DMS153 treated with DMSO at 0.1 percent for 48 hours (cell line): Measurements from ENCODE around the gene MOV10L1.

Experiments used
- DNase-seq: peaks from one replicate; lab custom pipeline; 2025; ENCODE audit not compliant: unreplicated experiment; lab: John Stamatoyannopoulos, UW

Gene MOV10L1

GRCh38 chr22:50101870-50102565, 12.2 kb downstream of the MOV10L1 start:
- DNase-seq, result no peak

GRCh38 chr22:50102946-50103345, 13.1 kb downstream of the MOV10L1 start:
- DNase-seq, result peak; percentile 55

- DNase-seq, result no peak
Measured at GRCh38 chr22:50104141-50104544, 14.3 kb downstream of the MOV10L1 start.

- peak; percentile 39 for DNase-seq
Measured at GRCh38 chr22:50105208-50106100, 15.6 kb downstream of the MOV10L1 start.

DNA sequence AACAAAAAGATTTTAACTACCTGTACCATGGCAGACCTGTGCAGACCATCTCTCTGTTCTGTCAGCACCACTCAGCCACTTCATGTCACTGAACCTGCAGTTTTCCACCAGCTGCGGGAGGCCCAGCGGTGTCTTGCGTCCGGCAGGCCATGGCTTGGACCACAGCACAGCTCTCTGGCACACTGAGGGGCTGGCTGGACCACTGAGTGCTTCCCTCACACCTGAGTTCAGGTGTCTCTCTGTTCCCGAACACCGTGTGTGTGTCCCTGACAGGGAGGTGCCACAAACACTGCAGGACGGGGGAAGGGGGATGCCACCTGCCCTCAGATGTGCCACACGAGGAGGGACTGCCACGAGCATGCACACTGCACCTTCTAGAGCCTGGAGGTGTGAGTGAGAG, 17.7 kb downstream of the MOV10L1 start:
- no peak for DNase-seq

GRCh38 chr22:50111056-50111455, 21.2 kb downstream of the MOV10L1 start:
- DNase-seq, result no peak

DNA sequence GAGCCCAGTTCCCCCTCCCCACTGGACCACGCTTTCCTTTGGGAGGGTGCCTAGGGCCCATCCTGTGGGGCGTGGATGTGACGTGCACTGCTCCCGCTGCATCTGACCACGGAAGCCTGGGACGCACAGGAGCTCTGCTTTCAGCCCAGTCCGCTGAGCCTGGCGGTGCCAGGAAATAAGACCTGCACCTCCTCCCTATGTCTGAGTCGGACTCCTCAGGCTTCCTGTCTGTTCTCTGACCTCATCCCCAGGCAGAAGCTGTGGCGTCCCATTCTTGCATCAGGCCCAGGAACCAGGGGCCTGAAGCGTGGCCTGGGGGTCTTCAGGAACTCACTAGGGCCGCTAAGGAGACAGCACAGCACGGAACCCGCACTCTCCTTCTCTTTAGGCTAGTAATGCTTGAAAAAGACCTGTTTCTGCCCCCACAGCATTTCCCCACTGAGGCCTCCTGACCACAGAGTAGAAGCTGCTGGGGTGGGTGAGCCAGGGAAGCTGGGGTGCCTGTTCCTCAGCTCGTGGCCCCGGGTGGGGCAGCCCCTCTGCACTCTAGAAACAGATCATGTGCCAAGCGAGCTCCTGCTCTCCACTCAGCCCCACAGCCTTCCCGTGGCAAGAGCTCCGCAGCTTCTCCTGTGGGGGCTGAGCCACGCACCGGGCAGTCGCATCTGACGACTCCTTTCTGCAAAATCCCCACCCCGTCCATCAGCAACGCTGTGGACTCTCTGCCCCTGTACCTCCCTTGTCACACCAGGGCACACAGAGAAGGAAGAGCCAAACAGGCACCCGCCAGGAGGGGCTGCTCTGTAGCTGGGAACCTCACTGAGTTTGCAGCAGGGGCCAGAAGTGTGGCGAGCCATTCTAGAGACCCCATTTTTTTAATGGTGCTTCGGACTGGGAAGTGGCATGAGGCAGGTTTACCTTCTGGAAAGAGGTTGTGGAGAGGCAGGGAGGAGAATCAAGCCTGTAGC, 22.6 kb downstream of the MOV10L1 start:
- no peak for DNase-seq

DNA sequence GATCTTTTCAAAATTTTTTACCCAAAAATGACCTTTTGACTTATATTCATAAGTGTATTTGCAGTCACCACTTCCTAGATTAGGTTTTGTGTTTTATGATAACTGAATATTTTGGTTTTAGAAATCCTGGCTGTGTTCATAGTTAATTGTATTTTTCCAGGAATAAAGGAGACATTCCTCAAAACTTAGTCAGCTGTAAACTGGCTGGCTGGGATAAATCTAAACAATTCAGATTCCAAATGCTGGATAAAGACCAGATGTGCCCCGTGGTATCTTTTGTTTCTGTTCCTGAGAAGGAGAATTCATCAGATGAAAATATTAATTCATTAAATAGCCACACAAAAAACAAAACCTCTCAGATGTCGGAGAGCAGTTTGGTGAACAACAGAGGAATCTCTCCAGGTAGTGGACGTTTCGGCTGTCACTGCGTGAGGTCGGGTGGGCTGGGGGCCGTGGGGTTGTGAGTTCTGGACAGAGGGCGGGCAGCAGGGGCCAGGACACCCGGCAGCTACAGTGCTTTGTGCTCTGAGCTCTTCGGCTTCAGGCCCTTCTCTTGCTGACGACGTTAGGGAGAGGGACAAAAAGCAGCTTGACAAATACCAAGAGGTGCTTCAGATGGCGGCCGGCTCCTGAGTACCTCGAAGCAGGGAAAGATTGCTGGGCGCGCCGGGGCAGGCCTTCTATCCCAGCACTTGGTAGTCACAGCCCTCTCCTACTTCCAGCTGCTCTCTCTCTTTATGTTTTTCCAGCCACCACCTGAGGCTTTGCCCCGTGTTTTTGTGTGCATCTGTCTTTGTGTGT, 24.6 kb downstream of the MOV10L1 start:
- DNase-seq, result peak; percentile 28

DNA sequence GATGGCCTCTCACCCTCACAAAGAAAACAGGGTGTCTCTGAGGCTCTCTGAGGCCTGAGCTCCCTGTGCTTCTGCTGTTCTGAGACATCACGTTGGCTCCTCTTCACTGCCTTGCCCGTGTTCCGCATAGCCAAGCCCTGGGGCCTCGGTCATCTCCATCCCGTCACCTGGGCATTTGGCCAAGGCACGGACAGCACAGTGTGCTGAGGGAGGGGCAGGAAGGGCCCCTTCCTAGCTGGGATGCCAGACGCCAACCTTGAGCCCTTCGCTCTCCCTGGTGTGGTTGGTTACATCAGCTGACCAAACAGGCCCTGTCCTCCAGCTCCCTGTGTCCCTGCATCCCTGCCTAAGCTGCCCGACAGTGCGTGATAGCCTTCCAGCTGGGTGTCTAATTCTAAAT, 25.9 kb downstream of the MOV10L1 start:
- DNase-seq, result no peak

GRCh38 chr22:50117168-50117762, 27.5 kb downstream of the MOV10L1 start:
- DNase-seq, result no peak

- no peak for DNase-seq
Measured at GRCh38 chr22:50118129-50118528, 28.3 kb downstream of the MOV10L1 start.

- no peak for DNase-seq
Measured at GRCh38 chr22:50118557-50119168, 28.9 kb downstream of the MOV10L1 start.

DNA sequence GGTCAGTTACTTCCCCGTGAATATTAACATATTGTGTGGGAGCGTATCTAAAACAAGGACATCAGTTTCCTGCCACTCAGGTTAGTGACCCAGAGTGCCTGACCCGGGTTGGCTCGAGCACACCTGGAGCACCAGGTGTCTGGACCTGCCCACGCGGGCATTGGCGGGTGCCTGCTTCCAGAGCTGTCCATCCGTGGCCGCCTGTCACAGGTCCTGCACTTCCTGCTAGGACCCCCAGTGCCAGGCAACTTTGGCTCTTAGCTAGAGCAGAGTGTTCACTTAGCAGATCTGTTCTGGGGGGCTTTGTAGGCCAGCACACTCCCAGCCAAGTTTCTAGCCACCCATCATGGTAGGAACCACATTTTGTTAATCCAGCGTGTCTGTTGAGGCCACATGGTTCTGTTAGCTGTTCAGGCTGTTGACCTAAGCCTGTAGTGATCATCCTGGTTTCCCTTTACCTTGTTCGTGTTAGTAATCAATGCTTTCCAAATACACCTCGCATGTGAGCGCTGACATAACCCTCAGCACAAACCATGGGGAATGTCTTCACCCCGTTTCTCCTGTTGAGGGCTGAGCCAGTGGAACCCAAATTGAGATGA, 29.5 kb downstream of the MOV10L1 start:
- no peak for DNase-seq

- DNase-seq, result peak; percentile 21
Measured at GRCh38 chr22:50119768-50120251, 30.0 kb downstream of the MOV10L1 start.

GRCh38 chr22:50121202-50121740, 31.5 kb downstream of the MOV10L1 start:
- DNase-seq, result no peak

- no peak for DNase-seq
Measured at GRCh38 chr22:50123119-50123518, 33.3 kb downstream of the MOV10L1 start.

DNA sequence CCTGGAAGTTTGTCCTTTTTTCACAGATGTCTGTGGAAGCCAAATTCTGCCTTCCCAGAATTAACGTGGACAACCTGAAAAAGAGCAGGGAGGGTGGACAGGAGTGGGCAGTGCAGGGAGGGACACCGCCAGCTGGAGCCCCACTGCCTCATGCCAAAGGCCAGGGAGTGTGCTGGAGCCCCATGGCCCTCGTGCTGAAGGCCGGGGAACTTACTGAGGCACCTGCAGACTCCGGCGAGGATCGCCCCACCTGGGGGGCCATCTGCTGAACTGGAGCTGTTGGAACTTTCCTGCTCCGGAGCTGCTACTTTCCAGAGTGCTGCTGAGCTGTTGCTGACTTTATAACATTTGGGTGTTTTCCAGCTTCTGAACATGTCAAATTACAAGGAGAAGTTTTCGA, 35.2 kb downstream of the MOV10L1 start:
- DNase-seq, result no peak

DNA sequence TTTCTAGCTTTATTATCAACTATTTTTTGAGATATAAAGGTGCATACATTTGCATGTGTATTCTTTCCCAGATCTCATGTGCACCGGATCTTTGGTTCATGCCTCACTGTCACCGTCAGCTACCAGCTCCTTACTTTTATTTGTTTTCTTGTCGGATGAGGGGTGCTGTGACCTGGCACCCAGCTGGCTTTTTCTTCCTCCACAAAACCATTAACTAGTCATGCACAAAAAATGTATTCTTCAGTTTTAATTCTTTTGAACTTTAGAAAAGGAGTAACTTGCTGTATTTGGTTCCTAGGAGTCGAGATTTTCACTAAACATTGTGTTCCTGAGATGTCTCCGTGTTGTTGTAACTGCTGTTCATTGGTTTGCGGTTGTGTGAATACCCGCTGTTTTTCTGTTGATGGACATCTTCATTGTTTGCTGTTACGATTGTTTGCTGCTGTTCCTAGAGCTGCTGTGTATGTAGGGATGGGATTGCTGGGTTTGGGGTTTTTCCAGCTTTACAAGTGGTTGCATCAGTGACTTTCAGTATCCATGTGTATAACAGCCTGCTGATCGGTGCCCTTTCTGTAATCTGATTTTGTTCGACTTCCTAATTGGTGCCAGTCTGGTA, 39.4 kb downstream of the MOV10L1 start:
- no peak for DNase-seq
